ENCODE measurements around the gene CEBPA.

GRCh38 chr19:33290082-33290815 lies 12.1 kb downstream of the CEBPA start:
- TF ChIP-seq CTCF (IDR thresholded peaks at IDR 0.05; ENCODE audit: low read length) (no peak), EZH2 (IDR thresholded peaks at IDR 0.05; ENCODE audit: borderline replicate concordance, low read length) (no peak)

Data from OCI-LY1 (cell line).